Inflammatory macrophage (primary cell): Measurements from ENCODE around the gene DYNLT4.
A peak's percentile ranks its signal among the peaks of the same experiment; 100 is the strongest.
"Not testable (repeated sequence)": the region's sequence is repeated elsewhere in the genome, so short reads cannot be mapped to it uniquely, and the experiment has no call there.

Experiments
- DNase-seq, 2 donors: peaks; one replicate each; pipeline ENCODE4 v3.0.0-alpha.2; 2020 to 2022

DYNLT4 gene

GRCh38 chr1:44828003-44828651 is 21.0 kb upstream of the DYNLT4 start:
- DNase-seq: no peak

DNA sequence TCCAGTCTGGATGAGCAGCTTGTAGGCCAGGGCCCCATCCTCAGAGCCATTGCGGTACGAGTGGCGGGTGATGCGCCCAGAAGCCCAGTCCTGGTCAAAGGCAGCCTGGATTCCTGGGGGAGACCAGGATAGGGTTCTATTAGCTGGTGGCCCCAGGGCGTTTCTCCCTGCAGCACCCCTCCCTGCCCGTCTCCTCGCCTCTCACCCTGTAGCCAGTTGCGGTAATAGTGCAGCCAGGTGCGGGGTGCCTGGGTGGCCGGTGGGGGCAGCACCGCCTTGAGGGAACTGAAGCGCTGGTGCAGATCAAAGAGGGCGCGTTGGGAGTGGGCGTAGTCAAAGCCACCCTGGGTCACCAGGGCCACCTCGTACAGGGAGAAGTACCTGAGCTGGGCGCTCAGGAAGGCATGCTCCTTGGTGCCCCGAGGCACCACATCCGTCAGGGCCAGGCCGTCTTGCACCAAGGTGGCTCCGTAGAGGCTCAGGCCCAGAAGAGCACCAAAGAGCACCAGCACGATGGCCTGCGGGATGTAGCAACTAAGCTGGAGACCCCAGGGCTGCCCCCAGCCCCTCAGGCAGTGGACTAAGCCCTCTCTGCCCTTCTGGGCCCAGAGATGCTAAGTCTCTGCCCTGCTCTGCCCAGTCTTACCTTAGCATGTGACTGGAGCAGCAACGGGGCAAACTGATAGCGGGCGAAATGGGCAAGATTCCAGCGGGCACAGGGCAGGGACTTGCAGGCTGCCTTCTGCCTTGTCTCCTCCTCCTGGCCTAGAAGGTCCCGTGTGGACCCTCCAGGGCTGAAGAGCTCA is 20.2 kb upstream of the DYNLT4 start:
- DNase-seq: no peak

DNA sequence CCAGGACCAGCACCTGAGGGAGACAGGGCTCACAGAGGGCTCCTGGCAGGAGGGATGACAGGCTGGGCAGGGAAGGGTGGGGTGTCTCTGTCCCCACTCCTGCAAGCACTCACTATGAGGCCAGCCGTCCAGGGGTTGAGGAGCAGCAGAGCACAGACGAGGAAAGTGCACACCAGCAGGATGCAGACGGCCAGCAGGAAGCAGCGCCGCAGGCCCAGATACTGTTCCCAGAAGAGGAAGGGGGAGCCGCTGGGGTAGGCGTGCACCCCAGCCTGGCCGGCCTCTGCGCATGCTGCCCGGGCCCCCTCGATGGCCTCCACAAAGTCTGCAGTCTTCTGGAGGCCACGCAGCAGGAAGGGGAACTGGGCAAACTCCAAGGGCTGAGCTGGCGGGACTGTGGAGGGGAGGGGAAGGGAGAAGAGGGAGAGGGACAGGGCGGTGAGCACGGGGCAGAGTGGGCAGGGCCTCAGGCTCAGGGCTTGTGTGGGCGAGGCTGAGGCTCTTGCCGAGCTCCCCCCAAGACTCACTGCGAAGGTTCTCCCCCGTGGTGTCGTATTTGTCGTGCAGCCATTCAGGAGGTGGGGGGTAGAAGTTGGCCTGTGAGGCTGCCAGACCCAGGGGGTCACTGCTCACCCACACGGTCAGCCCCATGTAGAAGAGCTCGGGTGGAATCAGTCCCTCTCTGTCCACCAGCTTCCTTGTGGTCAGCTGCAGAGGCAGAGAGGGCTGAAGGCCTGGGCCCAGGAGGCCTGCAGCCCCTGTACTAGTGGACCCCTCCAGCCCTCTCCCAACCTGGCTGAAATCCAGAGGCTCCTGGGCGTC is 19.4 kb upstream of the DYNLT4 start:
- peak; percentile 89 to 92 for DNase-seq

- DNase-seq: not testable (repeated sequence)
Observed at GRCh38 chr1:44824392-44824791, 17.2 kb upstream of the DYNLT4 start.

DNA sequence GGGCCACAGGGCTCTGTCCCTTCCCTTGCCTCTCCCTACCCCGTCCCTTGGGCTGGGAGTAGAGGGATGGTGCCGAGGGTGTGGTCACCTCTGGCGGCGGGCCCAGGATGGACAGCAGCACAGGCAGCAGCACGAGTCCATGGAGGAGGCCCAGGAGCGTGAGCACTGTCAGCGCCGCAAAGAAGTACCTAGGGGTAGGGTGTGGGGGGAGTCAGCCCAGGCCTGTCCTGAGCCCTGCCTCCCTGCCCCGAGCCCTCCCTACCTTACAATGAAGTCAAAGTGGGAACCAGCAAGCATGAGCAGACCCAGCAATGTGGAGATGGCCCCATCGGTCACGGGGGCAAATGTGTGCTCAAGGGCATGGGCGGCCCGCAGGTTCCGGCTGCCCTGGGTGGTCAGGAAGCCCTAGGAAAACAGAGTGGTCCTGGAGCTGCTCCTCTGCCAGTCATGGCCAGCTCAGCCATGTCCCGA is 15.9 kb upstream of the DYNLT4 start:
- no peak for DNase-seq

DNA sequence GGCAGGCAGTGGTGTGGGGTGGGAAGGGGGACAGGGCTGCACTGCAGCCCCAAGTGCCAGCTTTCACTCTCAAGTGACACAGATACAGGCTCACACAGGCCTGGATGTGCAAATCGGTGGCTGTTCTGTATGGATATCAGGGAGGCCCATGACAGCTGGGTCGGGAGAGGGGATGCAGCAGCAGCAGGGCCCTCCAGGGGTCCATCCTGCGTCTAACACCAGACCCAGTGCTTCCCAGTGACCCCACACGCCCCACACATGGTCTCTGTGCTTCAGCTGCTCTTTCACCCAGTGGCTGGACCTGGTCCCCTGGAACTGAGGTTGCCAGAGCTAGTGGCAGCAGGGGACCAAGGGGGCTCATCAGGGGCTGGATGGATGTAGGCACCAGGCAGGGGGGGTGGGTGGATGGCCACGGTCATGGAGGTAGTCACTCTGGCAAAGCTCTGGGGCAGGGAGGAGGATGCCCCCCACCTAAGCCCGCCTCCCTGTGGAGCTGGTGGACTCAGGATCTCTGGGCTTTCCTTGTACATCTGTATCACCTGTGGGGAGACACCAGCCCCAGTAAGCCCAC is 15.1 kb upstream of the DYNLT4 start:
- DNase-seq: no peak

- DNase-seq: no peak
Observed at GRCh38 chr1:44821240-44821715, 14.1 kb upstream of the DYNLT4 start.

- DNase-seq: no peak
Observed at GRCh38 chr1:44820328-44821239, 13.4 kb upstream of the DYNLT4 start.

- DNase-seq: peak; percentile 92 to 98
Observed at GRCh38 chr1:44819608-44820327, 12.6 kb upstream of the DYNLT4 start.

DNA sequence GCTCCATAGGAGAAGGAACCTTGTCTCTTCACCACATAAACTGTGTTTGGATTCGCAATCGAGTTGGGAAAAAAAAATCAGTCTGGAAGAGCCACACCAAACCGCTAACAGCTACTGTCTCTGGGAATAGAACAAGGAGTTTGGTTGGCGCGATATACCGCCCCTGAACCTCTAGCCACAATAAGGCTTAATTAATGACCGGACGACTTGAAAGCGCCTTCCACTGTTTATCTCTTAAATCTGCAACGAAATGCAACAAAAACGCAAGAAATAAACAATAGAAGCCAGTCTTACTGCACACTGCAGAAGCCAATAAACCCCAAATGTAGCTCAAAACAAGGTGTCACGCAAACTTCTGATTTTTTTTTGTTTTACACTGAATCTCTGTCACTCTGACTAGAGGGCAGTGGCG is 12.1 kb upstream of the DYNLT4 start:
- DNase-seq: no peak

- DNase-seq: no peak
Observed at GRCh38 chr1:44817771-44818495, 10.8 kb upstream of the DYNLT4 start.

DNA sequence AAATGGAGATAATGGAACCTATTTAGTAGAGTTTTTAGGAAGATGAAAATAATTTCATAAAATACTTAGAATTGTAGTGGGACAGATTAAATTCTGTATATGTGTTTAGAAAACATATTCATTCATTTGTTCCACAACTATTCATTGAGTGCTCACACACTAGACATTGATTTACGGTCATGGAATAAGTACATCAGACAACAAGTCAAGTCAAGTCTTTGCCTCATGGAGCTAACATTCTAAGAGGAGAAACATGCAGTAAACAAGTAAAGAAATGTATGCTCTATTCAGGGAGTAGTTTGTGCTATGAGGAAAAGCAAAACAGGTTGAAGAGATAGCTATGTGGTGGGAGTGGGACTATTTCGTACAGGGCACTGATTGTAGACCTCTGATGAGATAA is 10.2 kb upstream of the DYNLT4 start:
- DNase-seq: no peak

DNA sequence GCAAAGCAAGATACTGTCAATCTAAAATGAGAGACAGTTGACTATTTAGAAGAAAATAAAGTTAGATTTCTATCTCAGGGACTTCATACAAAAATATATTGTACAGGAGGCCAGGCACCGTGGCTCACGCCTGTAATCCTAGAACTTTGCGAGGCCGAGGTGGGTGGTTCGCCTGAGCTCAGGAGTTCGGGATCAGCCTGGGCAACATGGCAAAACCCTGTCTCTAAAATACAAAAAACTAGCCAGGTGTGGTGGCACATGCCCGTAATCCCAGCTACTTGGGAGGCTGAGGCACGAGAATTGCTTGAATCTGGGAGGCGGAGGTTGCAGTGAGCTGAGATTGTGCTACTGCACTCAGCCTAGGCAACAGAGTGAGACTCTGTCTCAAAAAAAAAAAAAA is 8.8 kb upstream of the DYNLT4 start:
- DNase-seq: not testable (repeated sequence)

GRCh38 chr1:44812822-44813543 is 5.8 kb upstream of the DYNLT4 start:
- DNase-seq: no peak

DNA sequence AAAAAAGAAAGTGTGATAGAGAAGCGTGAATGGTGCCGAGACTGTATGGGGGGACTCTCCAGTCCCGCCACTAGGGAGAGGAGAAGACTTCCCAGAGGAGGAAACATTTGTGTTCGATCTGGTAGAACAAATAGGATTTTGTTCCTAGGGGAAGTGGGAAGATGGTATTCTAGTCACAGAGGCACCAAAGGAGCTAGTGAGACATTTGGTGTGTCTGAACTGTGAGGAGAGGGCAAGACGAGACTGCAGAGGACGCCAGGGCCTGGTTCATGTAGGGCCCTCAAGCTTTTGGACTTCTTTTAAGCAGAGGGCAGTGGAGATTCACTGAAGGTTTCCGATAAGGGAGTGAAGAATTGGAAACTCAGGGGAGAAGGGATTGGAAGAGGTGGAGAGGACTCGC is 4.1 kb upstream of the DYNLT4 start:
- no peak for DNase-seq

GRCh38 chr1:44810762-44811105 is 3.6 kb upstream of the DYNLT4 start:
- not testable (repeated sequence) for DNase-seq

GRCh38 chr1:44810101-44810761 is 3.1 kb upstream of the DYNLT4 start:
- DNase-seq: peak; percentile 72 to 77

- DNase-seq: peak; percentile 93 to 95
Observed at GRCh38 chr1:44808938-44809917, 2.1 kb upstream of the DYNLT4 start.
